GM21526 (cell line): ENCODE data around the gene CCBE1.
"Not testable (repeated sequence)": the region's sequence is repeated elsewhere in the genome, so short reads cannot be mapped to it uniquely, and the experiment has no call there.

ENCODE experiments used
- ATAC-seq: cut with Tn5 transposase; IDR thresholded peaks from one replicate; pipeline ENCODE4 v1.9.1; 2021; ENCODE audit warnings: moderate library complexity; ENCODE audit not compliant: unreplicated experiment, low FRiP score

Gene CCBE1

GRCh38 chr18:59697236-59697932 lies at the start of gene CCBE1:
TSS of gene CCBE1 (minus strand) at chr18:59697423.
- ATAC-seq = no peak

GRCh38 chr18:59744271-59744721 lies 47.1 kb upstream of the CCBE1 start:
- no peak for ATAC-seq

- ATAC-seq = no peak
These were observed 46.3 kb upstream of the CCBE1 start for GRCh38 chr18:59743566-59743965.

- ATAC-seq = no peak
These were observed 45.3 kb upstream of the CCBE1 start for GRCh38 chr18:59742325-59743111.

GRCh38 chr18:59740141-59740540 lies 42.9 kb upstream of the CCBE1 start:
- no peak for ATAC-seq

- no peak for ATAC-seq
These were observed 40.6 kb upstream of the CCBE1 start for GRCh38 chr18:59737776-59738300.

GRCh38 chr18:59737335-59737734 lies 40.1 kb upstream of the CCBE1 start:
- ATAC-seq = not testable (repeated sequence)

GRCh38 chr18:59736061-59736460 lies 38.8 kb upstream of the CCBE1 start:
- ATAC-seq = no peak

GRCh38 chr18:59735269-59735860 lies 38.1 kb upstream of the CCBE1 start:
- no peak for ATAC-seq

- ATAC-seq = no peak
These were observed 36.2 kb upstream of the CCBE1 start for GRCh38 chr18:59733421-59733820.

GRCh38 chr18:59730896-59731295 lies 33.7 kb upstream of the CCBE1 start:
- ATAC-seq = no peak

GRCh38 chr18:59729781-59730180 lies 32.6 kb upstream of the CCBE1 start:
- ATAC-seq = no peak

GRCh38 chr18:59728816-59729215 lies 31.6 kb upstream of the CCBE1 start:
- ATAC-seq = no peak

- ATAC-seq = no peak
These were observed 27.9 kb upstream of the CCBE1 start for GRCh38 chr18:59725142-59725541.

- ATAC-seq = no peak
These were observed 26.9 kb upstream of the CCBE1 start for GRCh38 chr18:59724103-59724502.

- no peak for ATAC-seq
These were observed 24.7 kb upstream of the CCBE1 start for GRCh38 chr18:59721931-59722330.

- ATAC-seq = no peak
These were observed 24.0 kb upstream of the CCBE1 start for GRCh38 chr18:59721211-59721610.

GRCh38 chr18:59719544-59720181 lies 22.4 kb upstream of the CCBE1 start:
- ATAC-seq = no peak

GRCh38 chr18:59718464-59719157 lies 21.4 kb upstream of the CCBE1 start:
- no peak for ATAC-seq

- ATAC-seq = no peak
These were observed 20.9 kb upstream of the CCBE1 start for GRCh38 chr18:59718108-59718463.
